Testis (tissue), 2 donors: ENCODE results near the gene CHCHD10.

Experiments
- CTCF ChIP-seq, 3 experiments: fragments of 450-650 bp in 2 of 3; fragments of 200-600 bp in 1 of 3; sonication (generic) in 1 of 3; IDR thresholded peaks; one replicate each; pipeline ENCODE4 v1.5.1; 2016 to 2019; ENCODE audit warnings: antibody characterized with exemption in 3 of 3, mild to moderate bottlenecking in 2 of 3, moderate library complexity in 1 of 3
- POLR2A ChIP-seq: fragments of 450-650 bp; IDR thresholded peaks from one replicate; pipeline ENCODE4 v1.6.1; 2017; ENCODE audit warnings: antibody characterized with exemption, mild to moderate bottlenecking, moderate library complexity

GRCh38 chr22:23779083-23779482 lies 11.3 kb upstream of the CHCHD10 start:
- TF ChIP-seq POLR2A: no peak
- no peak for TF ChIP-seq CTCF (IDR thresholded peaks at IDR 0.05)
